Measurements from ENCODE around the gene C6orf141.

Gene C6orf141

GRCh38 chr6:49541210-49541724, 9.2 kb upstream of the C6orf141 start:
- no peaks in the 10 kb centered on the region for H3K27me3 ChIP-seq (ENCODE audit: control insufficient read depth, insufficient read depth, low read length)
- H3K36me3 ChIP-seq (ENCODE audit: control insufficient read depth, insufficient read depth, low read length), result no peaks in the 10 kb centered on the region
- no peaks in the 10 kb centered on the region for H3K9me3 ChIP-seq (ENCODE audit: control insufficient read depth, insufficient read depth, low read length)
- peaks cover 7% of the 10 kb centered on the region; the same call in 1 of the 2 replicates for H3K4me1 ChIP-seq (ENCODE audit: control insufficient read depth, insufficient read depth, low read length)
- no peak overlapping the region for H3K4me3 ChIP-seq (ENCODE audit: low read depth, low read length)
- peak overlapping the region; percentile 60 for H3K27ac ChIP-seq (ENCODE audit: low read depth, low read length)
- H3K9ac ChIP-seq (ENCODE audit: low read depth, low read length), result no peak overlapping the region

GRCh38 chr6:49541936-49542335, 8.5 kb upstream of the C6orf141 start:
- Histone ChIP-seq H3K27ac (ENCODE audit: low read depth, low read length) (no peak overlapping the region), H3K4me3 (ENCODE audit: low read depth, low read length) (no peak overlapping the region), H3K9me3 (ENCODE audit: control insufficient read depth, insufficient read depth, low read length) (no peaks in the 10 kb centered on the region), H3K4me1 (ENCODE audit: control insufficient read depth, insufficient read depth, low read length) (peaks cover 7% of the 10 kb centered on the region; the same call in 1 of the 2 replicates), H3K27me3 (ENCODE audit: control insufficient read depth, insufficient read depth, low read length) (no peaks in the 10 kb centered on the region), H3K36me3 (ENCODE audit: control insufficient read depth, insufficient read depth, low read length) (no peaks in the 10 kb centered on the region), H3K9ac (ENCODE audit: low read depth, low read length) (no peak overlapping the region)

- Histone ChIP-seq H3K4me1 (ENCODE audit: control insufficient read depth, insufficient read depth, low read length) (peaks cover 7% of the 10 kb centered on the region; the same call in 1 of the 2 replicates), H3K4me3 (ENCODE audit: low read depth, low read length) (no peak overlapping the region), H3K9ac (ENCODE audit: low read depth, low read length) (no peak overlapping the region), H3K36me3 (ENCODE audit: control insufficient read depth, insufficient read depth, low read length) (no peaks in the 10 kb centered on the region), H3K9me3 (ENCODE audit: control insufficient read depth, insufficient read depth, low read length) (no peaks in the 10 kb centered on the region), H3K27me3 (ENCODE audit: control insufficient read depth, insufficient read depth, low read length) (no peaks in the 10 kb centered on the region), H3K27ac (ENCODE audit: low read depth, low read length) (no peak overlapping the region)
Measured at GRCh38 chr6:49543087-49543858, 7.2 kb upstream of the C6orf141 start.

GRCh38 chr6:49546331-49546730, 4.1 kb upstream of the C6orf141 start:
- Histone ChIP-seq H3K4me1 (ENCODE audit: control insufficient read depth, insufficient read depth, low read length) (peaks cover 22% of the 10 kb centered on the region), H3K9ac (ENCODE audit: low read depth, low read length) (no peak overlapping the region), H3K27ac (ENCODE audit: low read depth, low read length) (no peak overlapping the region), H3K27me3 (ENCODE audit: control insufficient read depth, insufficient read depth, low read length) (peaks cover 11% of the 10 kb centered on the region), H3K36me3 (ENCODE audit: control insufficient read depth, insufficient read depth, low read length) (no peaks in the 10 kb centered on the region), H3K9me3 (ENCODE audit: control insufficient read depth, insufficient read depth, low read length) (no peaks in the 10 kb centered on the region), H3K4me3 (ENCODE audit: low read depth, low read length) (no peak overlapping the region)

GRCh38 chr6:49548613-49549304, 1.7 kb upstream of the C6orf141 start:
- no peaks in the 10 kb centered on the region for H3K9me3 ChIP-seq (ENCODE audit: control insufficient read depth, insufficient read depth, low read length)
- H3K4me3 ChIP-seq (ENCODE audit: low read depth, low read length), result 0 out of 2 replicates have a peak overlapping the region, but pooled peaks have one; percentile 19
- peaks cover 6% of the 10 kb centered on the region; the same call in 1 of the 2 replicates for H3K36me3 ChIP-seq (ENCODE audit: control insufficient read depth, insufficient read depth, low read length)
- H3K4me1 ChIP-seq (ENCODE audit: control insufficient read depth, insufficient read depth, low read length), result peaks cover 31% of the 10 kb centered on the region
- peaks cover 34% of the 10 kb centered on the region for H3K27me3 ChIP-seq (ENCODE audit: control insufficient read depth, insufficient read depth, low read length)
- H3K27ac ChIP-seq (ENCODE audit: low read depth, low read length), result peak overlapping the region; percentile 94
- no peak overlapping the region for H3K9ac ChIP-seq (ENCODE audit: low read depth, low read length)

- peak overlapping the region; percentile 80 for H3K9ac ChIP-seq (ENCODE audit: low read depth, low read length)
- H3K27me3 ChIP-seq (ENCODE audit: control insufficient read depth, insufficient read depth, low read length), result peaks cover 45% of the 10 kb centered on the region
- H3K36me3 ChIP-seq (ENCODE audit: control insufficient read depth, insufficient read depth, low read length), result peaks cover 10% of the 10 kb centered on the region; the same call in 1 of the 2 replicates
- H3K27ac ChIP-seq (ENCODE audit: low read depth, low read length), result peak overlapping the region; percentile 94
- H3K4me1 ChIP-seq (ENCODE audit: control insufficient read depth, insufficient read depth, low read length), result peaks cover 36% of the 10 kb centered on the region
- peak overlapping the region; percentile 77 for H3K4me3 ChIP-seq (ENCODE audit: low read depth, low read length)
- H3K9me3 ChIP-seq (ENCODE audit: control insufficient read depth, insufficient read depth, low read length), result no peaks in the 10 kb centered on the region
Measured at GRCh38 chr6:49549691-49550491, 577 bp upstream of the C6orf141 start.

GRCh38 chr6:49551078-49551865, 804 bp downstream of the C6orf141 start:
- peak overlapping the region; percentile 94 for H3K27ac ChIP-seq (ENCODE audit: low read depth, low read length)
- peaks cover 20% of the 10 kb centered on the region; the same call in 1 of the 2 replicates for H3K36me3 ChIP-seq (ENCODE audit: control insufficient read depth, insufficient read depth, low read length)
- peaks cover 40% of the 10 kb centered on the region for H3K4me1 ChIP-seq (ENCODE audit: control insufficient read depth, insufficient read depth, low read length)
- no peaks in the 10 kb centered on the region for H3K9me3 ChIP-seq (ENCODE audit: control insufficient read depth, insufficient read depth, low read length)
- H3K27me3 ChIP-seq (ENCODE audit: control insufficient read depth, insufficient read depth, low read length), result peaks cover 58% of the 10 kb centered on the region
- H3K4me3 ChIP-seq (ENCODE audit: low read depth, low read length), result peak overlapping the region; percentile 77
- H3K9ac ChIP-seq (ENCODE audit: low read depth, low read length), result peak overlapping the region; percentile 80

- Histone ChIP-seq H3K36me3 (ENCODE audit: control insufficient read depth, insufficient read depth, low read length) (peaks cover 20% of the 10 kb centered on the region; the same call in 1 of the 2 replicates), H3K4me3 (ENCODE audit: low read depth, low read length) (peak overlapping the region; percentile 77), H3K27ac (ENCODE audit: low read depth, low read length) (peak overlapping the region; percentile 94), H3K27me3 (ENCODE audit: control insufficient read depth, insufficient read depth, low read length) (peaks cover 63% of the 10 kb centered on the region), H3K9ac (ENCODE audit: low read depth, low read length) (no peak overlapping the region), H3K4me1 (ENCODE audit: control insufficient read depth, insufficient read depth, low read length) (peaks cover 40% of the 10 kb centered on the region), H3K9me3 (ENCODE audit: control insufficient read depth, insufficient read depth, low read length) (no peaks in the 10 kb centered on the region)
Measured at GRCh38 chr6:49551866-49552129, 1.3 kb downstream of the C6orf141 start.

GRCh38 chr6:49552596-49552995, 2.1 kb downstream of the C6orf141 start:
- Histone ChIP-seq H3K4me3 (ENCODE audit: low read depth, low read length) (peak overlapping the region; percentile 77), H3K27me3 (ENCODE audit: control insufficient read depth, insufficient read depth, low read length) (peaks cover 71% of the 10 kb centered on the region), H3K36me3 (ENCODE audit: control insufficient read depth, insufficient read depth, low read length) (peaks cover 20% of the 10 kb centered on the region; the same call in 1 of the 2 replicates), H3K9me3 (ENCODE audit: control insufficient read depth, insufficient read depth, low read length) (no peaks in the 10 kb centered on the region), H3K4me1 (ENCODE audit: control insufficient read depth, insufficient read depth, low read length) (peaks cover 40% of the 10 kb centered on the region), H3K27ac (ENCODE audit: low read depth, low read length) (peak overlapping the region; percentile 94), H3K9ac (ENCODE audit: low read depth, low read length) (no peak overlapping the region; the same call in 1 of the 2 replicates)

- Histone ChIP-seq H3K36me3 (ENCODE audit: control insufficient read depth, insufficient read depth, low read length) (peaks cover 20% of the 10 kb centered on the region; the same call in 1 of the 2 replicates), H3K4me3 (ENCODE audit: low read depth, low read length) (peak overlapping the region; percentile 77; the same call in 1 of the 2 replicates), H3K9ac (ENCODE audit: low read depth, low read length) (no peak overlapping the region), H3K4me1 (ENCODE audit: control insufficient read depth, insufficient read depth, low read length) (peaks cover 40% of the 10 kb centered on the region), H3K27ac (ENCODE audit: low read depth, low read length) (no peak overlapping the region), H3K27me3 (ENCODE audit: control insufficient read depth, insufficient read depth, low read length) (peaks cover 79% of the 10 kb centered on the region), H3K9me3 (ENCODE audit: control insufficient read depth, insufficient read depth, low read length) (no peaks in the 10 kb centered on the region)
Measured at GRCh38 chr6:49553384-49553783, 2.9 kb downstream of the C6orf141 start.

All from HUES48 (cell line).